ENCODE data around the gene GNG4.
"Not testable (repeated sequence)": the region's sequence is repeated elsewhere in the genome, so short reads cannot be mapped to it uniquely, and the experiment has no call there.

Gene GNG4

GRCh38 chr1:235652364-235652763 is 2.8 kb upstream of the GNG4 start:
- POLR2A ChIA-PET: no interaction called here
- DNase-seq (ENCODE audit: extremely low spot score): no peak
- no peak for TF ChIP-seq CTCF (IDR thresholded peaks at IDR 0.05; ENCODE audit: control extremely low read depth, extremely low read depth, low read depth, missing control alignments)
- CTCF ChIA-PET: interaction anchor here (1.5 to 1.6 kb wide), 2 partner anchors 9 to 191 kb away, joined by 4 read pairs; no protein-coding TSS in a partner anchor

GRCh38 chr1:235651170-235651806 is 1.7 kb upstream of the GNG4 start:
- CTCF ChIA-PET: interaction anchor here (1.5 kb wide), 1 partner anchor 10 kb away, joined by 4 read pairs; no protein-coding TSS in a partner anchor
- DNase-seq (ENCODE audit: extremely low spot score): no peak
- no peak for TF ChIP-seq CTCF (IDR thresholded peaks at IDR 0.05; ENCODE audit: control extremely low read depth, extremely low read depth, low read depth, missing control alignments)
- POLR2A ChIA-PET: no interaction called here

DNA sequence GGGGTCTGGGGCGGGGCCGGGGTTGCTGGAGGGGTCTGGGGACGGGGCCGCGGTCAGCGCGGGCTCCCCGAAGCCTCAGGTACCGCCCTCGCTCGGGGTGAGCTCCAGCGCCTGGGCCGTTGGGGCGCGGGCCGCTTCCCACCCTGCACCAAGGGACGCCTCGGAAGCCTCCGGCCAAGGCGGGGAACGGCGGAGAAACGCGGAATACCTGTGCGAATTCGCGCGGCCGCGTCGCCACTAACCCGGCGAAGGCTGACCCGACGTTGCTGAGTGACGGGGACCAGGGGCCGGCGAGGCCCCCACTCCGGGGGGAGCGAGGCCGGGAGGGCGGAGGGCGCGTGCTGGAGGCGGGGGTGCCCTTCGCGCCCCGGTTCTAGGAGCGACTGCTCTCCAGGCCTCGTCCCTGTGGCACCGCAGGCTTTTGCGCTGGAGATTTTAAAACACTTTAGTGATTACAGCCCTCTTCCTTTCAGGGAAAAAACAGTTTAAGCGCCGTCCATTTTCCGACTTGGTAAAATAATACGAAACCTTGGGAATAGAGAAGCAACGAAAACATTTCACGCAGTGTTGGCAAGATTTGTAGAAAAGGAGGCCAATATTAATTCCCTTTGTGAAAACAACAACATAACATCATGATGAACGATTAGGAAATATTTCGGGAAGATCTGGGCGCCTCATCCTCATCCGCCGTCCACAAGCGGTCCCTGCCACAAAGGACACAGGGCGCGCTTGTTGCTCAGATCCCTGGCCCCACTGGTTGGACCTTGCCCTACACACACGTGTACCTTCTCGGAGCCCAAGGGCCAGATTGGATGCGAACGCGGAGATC is 971 bp upstream of the GNG4 start:
- POLR2A ChIA-PET: no interaction called here
- CTCF ChIA-PET: no interaction called here
- no peak for TF ChIP-seq CTCF (IDR thresholded peaks at IDR 0.05; ENCODE audit: control extremely low read depth, extremely low read depth, low read depth, missing control alignments)
- DNase-seq (ENCODE audit: extremely low spot score): no peak

DNA sequence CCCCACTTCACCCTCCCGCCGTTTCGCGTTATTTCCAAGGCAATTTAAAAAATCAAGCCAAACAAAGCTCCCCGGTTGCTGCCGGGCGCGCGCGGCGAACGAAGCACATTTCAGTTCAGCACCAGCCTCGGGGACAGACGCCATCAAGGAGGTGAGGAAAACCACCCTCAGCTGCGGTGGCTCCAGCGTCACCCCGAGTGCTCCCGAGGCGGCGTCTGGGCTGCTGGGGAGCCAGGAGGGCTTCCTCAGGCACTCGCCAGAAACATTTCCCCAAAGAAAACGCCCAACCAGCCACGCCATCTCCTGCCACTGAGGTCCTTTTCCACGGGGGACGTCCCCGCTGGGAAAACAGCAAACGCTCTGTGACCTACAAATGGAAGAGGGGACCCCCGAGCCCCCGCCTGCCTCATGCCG is 623 bp downstream of the GNG4 start:
- POLR2A ChIA-PET: no interaction called here
- no peak for TF ChIP-seq CTCF (IDR thresholded peaks at IDR 0.05; ENCODE audit: control extremely low read depth, extremely low read depth, low read depth, missing control alignments)
- CTCF ChIA-PET: no interaction called here
- peak; percentile 73 for DNase-seq (ENCODE audit: extremely low spot score)

DNA sequence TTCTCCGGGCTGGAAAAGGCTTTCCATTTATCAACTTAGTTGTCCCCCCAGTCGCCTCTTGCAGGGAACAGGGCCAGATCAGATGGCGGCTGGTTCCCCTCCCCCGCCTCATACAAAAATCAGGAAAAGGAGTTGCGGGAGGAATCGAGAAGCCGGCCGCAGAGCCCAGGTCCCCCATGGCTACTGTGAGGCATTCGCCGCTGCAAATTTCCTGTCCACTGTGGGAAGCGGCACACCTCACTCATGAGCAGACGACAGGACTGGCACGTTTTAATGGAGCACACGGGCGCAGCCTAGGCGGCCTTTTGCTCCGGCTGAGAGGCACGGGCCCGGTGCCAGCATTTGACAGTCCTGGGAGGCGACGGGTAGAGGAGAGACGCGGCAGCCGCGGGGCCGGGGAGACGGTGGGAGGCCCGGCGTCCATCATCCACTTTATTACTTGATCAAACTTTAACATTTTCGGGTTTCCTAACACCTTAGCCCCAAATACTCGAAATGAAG is 1.1 kb downstream of the GNG4 start:
- no peak for TF ChIP-seq CTCF (IDR thresholded peaks at IDR 0.05; ENCODE audit: control extremely low read depth, extremely low read depth, low read depth, missing control alignments)
- ChIA-PET POLR2A (no interaction called here), CTCF (no interaction called here)
- DNase-seq (ENCODE audit: extremely low spot score): no peak

- DNase-seq (ENCODE audit: extremely low spot score); POLR2A ChIA-PET; CTCF ChIA-PET: not testable (repeated sequence)
Measured at GRCh38 chr1:235647537-235647936, 2.0 kb downstream of the GNG4 start.

- no peak for DNase-seq (ENCODE audit: extremely low spot score)
- no peak for TF ChIP-seq CTCF (IDR thresholded peaks at IDR 0.05; ENCODE audit: control extremely low read depth, extremely low read depth, low read depth, missing control alignments)
- CTCF ChIA-PET: interaction anchor here (1.2 to 1.4 kb wide), 4 partner anchors 15 to 325 kb away, joined by 3 read pairs; no protein-coding TSS in a partner anchor
- POLR2A ChIA-PET: no interaction called here
Measured at GRCh38 chr1:235646463-235646862, 3.1 kb downstream of the GNG4 start.

Data from GM10248 (cell line).